OCI-LY7 (cell line): Measurements from ENCODE around the gene CRABP2. TPM values are rescaled to one million over a fixed set of nuclear protein-coding genes. Genes with fewer than 3 reads are reported as not detected.

Experiments
- BruUV-seq: library from RNA; stranded (reverse); fragments of 400-500 nt; replicated peaks from 2 replicates; lab custom pipeline; 2021; lab: Mats Ljungman, UMichigan
- CTCF ChIA-PET: fragments of 300-600 bp; sonication (Branson Sonifier 250); formaldehyde crosslinking; loops from one replicate; lab custom pipeline; 2022; ENCODE audit warnings: antibody characterized with exemption; ENCODE audit not compliant: unreplicated experiment; lab: Charles Lee
- POLR2A ChIA-PET: fragments of 300-600 bp; sonication (Branson Sonifier 250); formaldehyde crosslinking; loops from one replicate; lab custom pipeline; 2022; ENCODE audit warnings: antibody characterized with exemption; lab: Charles Lee
- DNase-seq: peaks from one replicate; pipeline ENCODE4 v3.0.0-alpha.2; 2015; ENCODE audit warnings: low spot score
- H2AFZ ChIP-seq: fragments of 200-600 bp; sonication (generic), shearing (Covaris generic); 2 replicates; pipeline ENCODE4 v1.6.1; 2014; ENCODE audit warnings: mild to moderate bottlenecking, antibody characterized with exemption, low read length, moderate library complexity
- H3K27ac ChIP-seq: fragments of 200-600 bp; sonication (generic); 2 replicates; pipeline ENCODE4 v1.5.1; 2014; ENCODE audit warnings: mixed run types, low read depth, mild to moderate bottlenecking, moderate library complexity, low read length, inconsistent platforms; ENCODE audit not compliant: poor library complexity, severe bottlenecking
- H3K36me3 ChIP-seq: fragments of 200-600 bp; sonication (generic); 2 replicates; pipeline ENCODE4 v1.6.1; 2014; ENCODE audit warnings: mild to moderate bottlenecking, antibody characterized with exemption, low read length, moderate library complexity, mixed read lengths; ENCODE audit not compliant: insufficient read depth
- H3K4me1 ChIP-seq: fragments of 200-600 bp; sonication (generic); 2 replicates; pipeline ENCODE4 v1.5.1; 2014; ENCODE audit warnings: mild to moderate bottlenecking, low read length; ENCODE audit not compliant: insufficient read depth, poor library complexity, severe bottlenecking
- H3K4me2 ChIP-seq: fragments of 200-600 bp; sonication (generic); 2 replicates; pipeline ENCODE4 v1.6.1; 2014; ENCODE audit warnings: mild to moderate bottlenecking, low read length
- H3K4me3 ChIP-seq: fragments of 200-600 bp; sonication (generic); 2 replicates; pipeline ENCODE4 v1.5.1; 2014; ENCODE audit warnings: mild to moderate bottlenecking, low read depth, low read length; ENCODE audit not compliant: poor library complexity, severe bottlenecking
- H3K79me2 ChIP-seq: fragments of 200-600 bp; sonication (generic); 2 replicates; pipeline ENCODE4 v1.6.1; 2016; ENCODE audit warnings: low read depth, mild to moderate bottlenecking, low read length, moderate library complexity, mixed read lengths; ENCODE audit not compliant: insufficient read depth
- H3K9me2 ChIP-seq: fragments of 200-600 bp; sonication (generic); 2 replicates; pipeline ENCODE4 v1.6.1; 2016; ENCODE audit warnings: mild to moderate bottlenecking, low read length, mixed read lengths; ENCODE audit not compliant: insufficient read depth
- H3K9me3 ChIP-seq: fragments of 200-600 bp; sonication (generic); 2 replicates; pipeline ENCODE4 v1.6.1; 2014; ENCODE audit warnings: mild to moderate bottlenecking, mixed run types, low read length, mixed read lengths
- H4K20me1 ChIP-seq: fragments of 200-600 bp; sonication (generic); 2 replicates; pipeline ENCODE4 v1.6.1; 2014; ENCODE audit warnings: mild to moderate bottlenecking, antibody characterized with exemption, low read length, moderate library complexity, mixed read lengths; ENCODE audit not compliant: insufficient read depth
- EZH2phosphoT487 ChIP-seq: fragments of 200-600 bp; sonication (generic); IDR thresholded peaks from 2 replicates; pipeline ENCODE4 v1.6.1; 2018; ENCODE audit warnings: low read depth, borderline replicate concordance, mild to moderate bottlenecking, mixed run types, antibody characterized with exemption, low read length, moderate library complexity, mixed read lengths
- intact Hi-C: fragments of 100-400 bp; cut with micrococcal nuclease; formaldehyde crosslinking; loops from one replicate; pipeline ENCODE4 v1.10.0; 2022; ENCODE audit not compliant: unreplicated experiment
- total RNA-seq, 2 experiments: library from RNA; depleted of rRNA in 1 of 2; stranded (reverse); fragments of >200 nt in 1 of 2; shearing (Covaris generic) in 1 of 2; gene quantifications; 2 replicates each; pipeline ENCODE4 v1.2.3, GENCODE V29; 2014 to 2022
- TF ChIP-seq, protein P1 (sequence below): fragments of 200-600 bp; sonication (generic); conservative IDR thresholded peaks from 2 replicates; pipeline ENCODE4 v1.5.1; 2014; ENCODE audit warnings: mild to moderate bottlenecking, antibody characterized with exemption, low read length, moderate library complexity, mixed read lengths

CRABP2 gene
- total RNA-seq, 2 experiments from 2014 or later, result 2.1 to 2.8 TPM

DNA sequence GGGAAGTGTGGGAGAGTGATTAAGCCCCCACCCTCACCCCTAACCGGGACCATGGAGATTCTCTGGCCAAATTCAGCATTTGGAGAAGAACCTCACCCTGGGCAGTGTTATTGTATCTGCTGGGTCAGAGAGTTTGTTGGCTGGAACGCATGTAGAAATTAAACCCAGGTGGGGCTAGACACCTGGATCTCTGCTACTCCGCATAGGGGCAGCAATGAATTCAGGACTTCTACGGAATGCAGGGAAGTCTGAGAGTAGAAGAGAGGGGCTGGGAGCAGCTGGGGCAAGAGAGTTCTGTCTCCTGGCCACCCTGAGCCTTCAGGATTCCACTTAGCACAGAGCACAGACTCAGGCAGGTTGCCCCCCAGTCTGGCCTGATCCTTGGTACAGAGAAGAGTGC, 3.6 kb upstream of the CRABP2 start:
- no peaks in the 10 kb centered on the region for H3K9me3 ChIP-seq
- no peaks in the 10 kb centered on the region for H3K36me3 ChIP-seq
- H3K4me3 ChIP-seq, result no peak overlapping the region
- DNase-seq, result no peak
- no peak overlapping the region for H3K27ac ChIP-seq
- ChIA-PET POLR2A (no interaction called here), CTCF (no interaction called here)
- no peaks in the 10 kb centered on the region for H3K79me2 ChIP-seq
- TF ChIP-seq, protein P1, sequence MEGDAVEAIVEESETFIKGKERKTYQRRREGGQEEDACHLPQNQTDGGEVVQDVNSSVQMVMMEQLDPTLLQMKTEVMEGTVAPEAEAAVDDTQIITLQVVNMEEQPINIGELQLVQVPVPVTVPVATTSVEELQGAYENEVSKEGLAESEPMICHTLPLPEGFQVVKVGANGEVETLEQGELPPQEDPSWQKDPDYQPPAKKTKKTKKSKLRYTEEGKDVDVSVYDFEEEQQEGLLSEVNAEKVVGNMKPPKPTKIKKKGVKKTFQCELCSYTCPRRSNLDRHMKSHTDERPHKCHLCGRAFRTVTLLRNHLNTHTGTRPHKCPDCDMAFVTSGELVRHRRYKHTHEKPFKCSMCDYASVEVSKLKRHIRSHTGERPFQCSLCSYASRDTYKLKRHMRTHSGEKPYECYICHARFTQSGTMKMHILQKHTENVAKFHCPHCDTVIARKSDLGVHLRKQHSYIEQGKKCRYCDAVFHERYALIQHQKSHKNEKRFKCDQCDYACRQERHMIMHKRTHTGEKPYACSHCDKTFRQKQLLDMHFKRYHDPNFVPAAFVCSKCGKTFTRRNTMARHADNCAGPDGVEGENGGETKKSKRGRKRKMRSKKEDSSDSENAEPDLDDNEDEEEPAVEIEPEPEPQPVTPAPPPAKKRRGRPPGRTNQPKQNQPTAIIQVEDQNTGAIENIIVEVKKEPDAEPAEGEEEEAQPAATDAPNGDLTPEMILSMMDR, result no peak
- no peak for TF ChIP-seq EZH2phosphoT487
- H3K4me1 ChIP-seq, result peaks cover 17% of the 10 kb centered on the region
- no TSS peak for BruUV-seq
- H3K4me2 ChIP-seq, result no peak overlapping the region
- H2AFZ ChIP-seq, result no peak overlapping the region
- no peaks in the 10 kb centered on the region for H4K20me1 ChIP-seq
- H3K9me2 ChIP-seq, result no peaks in the 10 kb centered on the region
- intact Hi-C loops, result no loop called here

DNA sequence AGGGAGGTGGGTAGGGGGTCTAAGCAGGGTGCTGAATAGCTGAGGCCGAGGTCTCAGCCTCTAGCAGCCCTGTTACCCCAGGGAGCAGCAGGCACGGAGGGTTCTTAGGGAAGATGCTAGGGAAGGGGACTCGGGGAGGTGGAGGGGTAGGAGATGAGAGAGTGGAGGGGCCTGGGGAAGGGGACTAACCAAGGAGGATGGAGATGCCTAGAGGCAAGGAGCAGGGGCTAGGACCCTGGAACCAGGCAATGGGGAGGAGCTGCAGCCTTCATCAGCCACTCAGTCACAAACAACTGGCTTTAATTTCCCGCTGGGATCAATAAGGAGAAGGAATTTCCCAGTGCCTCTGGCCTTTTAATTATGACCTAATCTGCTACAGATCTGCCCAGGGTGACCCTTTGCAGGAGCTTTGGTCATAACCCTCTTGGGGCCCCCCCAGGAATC, 2.9 kb upstream of the CRABP2 start:
- CTCF ChIA-PET, result interaction anchor here (1.0 kb wide), 1 partner anchor 17 kb away, joined by 3 read pairs; no protein-coding TSS in a partner anchor
- POLR2A ChIA-PET, result no interaction called here
- H3K9me3 ChIP-seq, result no peaks in the 10 kb centered on the region
- no peak for DNase-seq
- no peaks in the 10 kb centered on the region for H3K79me2 ChIP-seq
- H4K20me1 ChIP-seq, result no peaks in the 10 kb centered on the region
- no peak overlapping the region for H3K4me2 ChIP-seq
- no peak overlapping the region for H2AFZ ChIP-seq
- intact Hi-C loops, result no loop called here
- no peak overlapping the region for H3K4me3 ChIP-seq
- no TSS peak for BruUV-seq
- H3K36me3 ChIP-seq, result no peaks in the 10 kb centered on the region
- peaks cover 17% of the 10 kb centered on the region for H3K4me1 ChIP-seq
- no peak for TF ChIP-seq EZH2phosphoT487
- TF ChIP-seq, protein P1, result no peak
- H3K9me2 ChIP-seq, result no peaks in the 10 kb centered on the region
- no peak overlapping the region for H3K27ac ChIP-seq

DNA sequence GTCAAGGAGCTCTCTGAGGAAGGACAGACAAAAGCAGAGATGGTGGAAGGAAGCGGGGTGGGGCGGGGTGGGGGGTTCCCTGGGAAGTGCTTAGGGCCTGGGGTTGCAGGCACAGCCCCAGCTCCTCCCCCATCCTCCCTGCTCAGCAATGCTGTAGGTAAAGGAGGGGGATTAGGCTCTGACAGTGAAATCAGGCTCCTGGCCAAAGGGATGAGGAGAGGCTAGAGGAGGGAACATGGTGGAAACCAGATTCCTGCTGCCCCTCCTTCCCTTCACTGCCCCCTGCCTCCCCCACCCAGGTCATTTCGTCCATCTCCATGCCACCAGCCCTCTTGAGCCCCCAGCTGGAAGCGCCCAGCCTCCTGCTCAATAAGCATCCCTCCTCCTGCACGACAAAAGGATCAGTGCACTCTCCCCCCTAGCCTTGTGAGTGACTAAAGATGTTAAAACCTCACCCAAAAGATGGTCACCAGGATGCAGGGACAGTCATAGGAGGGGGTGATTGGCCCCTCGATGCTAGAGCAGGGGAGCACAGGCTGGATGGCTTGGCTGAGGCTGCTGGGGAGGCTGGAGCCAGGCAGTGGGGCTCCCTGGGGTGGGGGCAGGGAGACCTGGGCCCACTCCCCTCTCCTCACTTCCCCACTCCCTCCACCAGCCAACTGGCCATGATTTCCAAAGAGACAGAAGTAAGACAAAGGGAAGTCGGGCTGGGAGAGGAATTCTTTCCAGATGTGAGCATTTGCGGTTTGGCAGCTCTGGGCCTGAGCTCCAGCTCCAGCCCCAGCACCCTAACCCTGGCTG, 2.2 kb upstream of the CRABP2 start:
- H4K20me1 ChIP-seq, result no peaks in the 10 kb centered on the region
- no TSS peak for BruUV-seq
- H3K4me2 ChIP-seq, result no peak overlapping the region
- H2AFZ ChIP-seq, result no peak overlapping the region
- intact Hi-C loops, result no loop called here
- H3K9me2 ChIP-seq, result no peaks in the 10 kb centered on the region
- CTCF ChIA-PET, result interaction anchor here (1.0 to 2.6 kb wide), 2 partner anchors 17 to 18 kb away, joined by 3 to 19 read pairs; no protein-coding TSS in a partner anchor
- peaks cover 17% of the 10 kb centered on the region for H3K4me1 ChIP-seq
- no peak for TF ChIP-seq EZH2phosphoT487
- TF ChIP-seq, protein P1, result no peak
- POLR2A ChIA-PET, result interaction anchor here (0.6 to 0.7 kb wide), 3 partner anchors 13 to 80 kb away, joined by 3 to 5 read pairs (median 4); no protein-coding TSS in a partner anchor
- H3K9me3 ChIP-seq, result no peaks in the 10 kb centered on the region
- H3K36me3 ChIP-seq, result no peaks in the 10 kb centered on the region
- H3K27ac ChIP-seq, result no peak overlapping the region
- no peak overlapping the region for H3K4me3 ChIP-seq
- no peaks in the 10 kb centered on the region for H3K79me2 ChIP-seq
- no peak for DNase-seq
